Measurements from ENCODE around the gene PPIL4.
A peak's percentile ranks its signal among the peaks of the same experiment; 100 is the strongest.

The PPIL4 gene

GRCh38 chr6:149551920-149552319 is 6.1 kb upstream of the PPIL4 start:
- no peak overlapping the region for H3K4me2 ChIP-seq (ENCODE audit: insufficient read depth, low read length, poor library complexity, severe bottlenecking)
- H3K79me1 ChIP-seq (ENCODE audit: low read depth, low read length): no peaks in the 10 kb centered on the region
- no peak for DNase-seq (ENCODE audit: low spot score)
- no peak overlapping the region for H2BK5ac ChIP-seq (ENCODE audit: low read length)
- H3K4me3 ChIP-seq (ENCODE audit: low read length in 2 of 2): peak overlapping the region in 1 of 2 donors; percentile 2
- H2AFZ ChIP-seq (ENCODE audit: low read length): peak overlapping the region; percentile 86
- H3K4ac ChIP-seq (ENCODE audit: low read length): no peak overlapping the region
- H3K36me3 ChIP-seq (replicated peaks in 1 of 2; ENCODE audit: control insufficient read depth in 2 of 2, insufficient read depth in 2 of 2, low read length in 2 of 2): no peaks in the 10 kb centered on the region
- H2BK120ac ChIP-seq (ENCODE audit: low read depth, low read length): no peak overlapping the region
- no peak overlapping the region for H2BK12ac ChIP-seq (ENCODE audit: low read length)
- H3K18ac ChIP-seq (ENCODE audit: low read length): no peak overlapping the region
- no peaks in the 10 kb centered on the region for H3K4me1 ChIP-seq (ENCODE audit: control insufficient read depth in 2 of 2, insufficient read depth in 1 of 2, low read depth in 1 of 2, low read length in 2 of 2)
- H2AK5ac ChIP-seq (ENCODE audit: low read depth, low read length): no peak overlapping the region
- no peaks in the 10 kb centered on the region for H3K9me3 ChIP-seq (replicated peaks in 1 of 2; ENCODE audit: control insufficient read depth in 2 of 2, insufficient read depth in 1 of 2, low read depth in 1 of 2, low read length in 2 of 2)
- H3K23ac ChIP-seq (ENCODE audit: low read depth, low read length, poor library complexity): no peak overlapping the region
- H4K8ac ChIP-seq (ENCODE audit: low read depth, low read length): no peak overlapping the region
- H3K9ac ChIP-seq (ENCODE audit: low read depth, low read length, poor library complexity): peak overlapping the region; percentile 22
- no peak overlapping the region for H4K91ac ChIP-seq (ENCODE audit: low read depth, low read length, poor library complexity)
- no peak overlapping the region for H2BK15ac ChIP-seq (ENCODE audit: low read length)
- H3K14ac ChIP-seq (ENCODE audit: low read length): no peak overlapping the region
- WGBS, 2 donors (ENCODE audit: extremely low coverage in 2 of 2, insufficient read length in 2 of 2, insufficient replicate concordance in 1 of 2): no CpG with 5 or more reads among the region's 5 CpGs
- no peak overlapping the region for H3K27ac ChIP-seq (replicated peaks; ENCODE audit: low read length)
- H3K27me3 ChIP-seq (ENCODE audit: control insufficient read depth in 3 of 3, insufficient read depth in 3 of 3, low read depth in 1 of 3, low read length in 3 of 3): peaks cover 0 to 33% (median 0%) of the 10 kb centered on the region in 3 experiments

DNA sequence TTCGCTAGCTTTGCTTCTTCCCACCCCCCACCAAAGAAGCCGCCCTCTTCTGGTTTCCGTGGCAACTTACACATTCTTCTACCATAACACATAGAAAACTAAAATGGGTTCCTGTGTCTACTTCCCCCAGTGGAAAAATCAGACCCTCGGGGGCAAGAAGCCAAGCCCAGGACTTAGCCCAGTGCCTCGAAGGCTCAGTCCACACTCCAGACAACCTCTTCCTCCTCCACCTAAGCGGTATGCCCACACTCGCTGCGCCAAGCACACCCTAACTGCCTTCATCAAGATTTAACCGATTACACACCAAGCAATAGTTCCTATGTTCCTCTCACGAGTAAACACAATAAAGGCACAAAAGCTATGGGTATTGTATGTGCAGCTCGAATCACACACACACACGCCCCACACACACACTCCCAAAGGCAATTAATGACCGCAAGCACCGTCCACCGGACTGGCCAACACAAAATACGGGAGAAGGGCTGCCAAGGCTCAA is 537 bp downstream of the PPIL4 start:
- Histone ChIP-seq H3K14ac (ENCODE audit: low read length) (peak overlapping the region; percentile 86), H2BK120ac (ENCODE audit: low read depth, low read length) (peak overlapping the region; percentile 41), H3K27ac (replicated peaks; ENCODE audit: low read length) (peak overlapping the region; percentile 45), H2BK12ac (ENCODE audit: low read length) (no peak overlapping the region), H3K4me3 (ENCODE audit: low read length in 2 of 2) (peak overlapping the region; percentile 88 to 89), H3K36me3 (replicated peaks in 1 of 2; ENCODE audit: control insufficient read depth in 2 of 2, insufficient read depth in 2 of 2, low read length in 2 of 2) (peaks cover 0 to 22% of the 10 kb centered on the region in 2 donors), H3K27me3 (ENCODE audit: control insufficient read depth in 3 of 3, insufficient read depth in 3 of 3, low read depth in 1 of 3, low read length in 3 of 3) (peaks cover 0 to 11% (median 0%) of the 10 kb centered on the region in 3 experiments), H4K8ac (ENCODE audit: low read depth, low read length) (no peak overlapping the region), H3K18ac (ENCODE audit: low read length) (no peak overlapping the region), H3K23ac (ENCODE audit: low read depth, low read length, poor library complexity) (no peak overlapping the region), H3K4ac (ENCODE audit: low read length) (no peak overlapping the region), H2AFZ (ENCODE audit: low read length) (peak overlapping the region; percentile 99), H2BK5ac (ENCODE audit: low read length) (peak overlapping the region; percentile 53), H3K9me3 (replicated peaks in 1 of 2; ENCODE audit: control insufficient read depth in 2 of 2, insufficient read depth in 1 of 2, low read depth in 1 of 2, low read length in 2 of 2) (no peaks in the 10 kb centered on the region), H4K91ac (ENCODE audit: low read depth, low read length, poor library complexity) (peak overlapping the region; percentile 80), H2AK5ac (ENCODE audit: low read depth, low read length) (peak overlapping the region; percentile 2), H3K9ac (ENCODE audit: low read depth, low read length, poor library complexity) (peak overlapping the region; percentile 90), H2BK15ac (ENCODE audit: low read length) (peak overlapping the region; percentile 78), H3K4me1 (ENCODE audit: control insufficient read depth in 2 of 2, insufficient read depth in 1 of 2, low read depth in 1 of 2, low read length in 2 of 2) (peaks cover 5 to 8% of the 10 kb centered on the region in 2 donors), H3K79me1 (ENCODE audit: low read depth, low read length) (peaks cover 9% of the 10 kb centered on the region), H3K4me2 (ENCODE audit: insufficient read depth, low read length, poor library complexity, severe bottlenecking) (peak overlapping the region; percentile 65)
- peak; percentile 24 for DNase-seq (ENCODE audit: low spot score)
- no CpG with 5 or more reads among the region's 16 CpGs for WGBS, 2 donors (ENCODE audit: extremely low coverage in 2 of 2, insufficient read length in 2 of 2, insufficient replicate concordance in 1 of 2)

- Histone ChIP-seq H3K4ac (ENCODE audit: low read length) (no peak overlapping the region), H4K91ac (ENCODE audit: low read depth, low read length, poor library complexity) (no peak overlapping the region), H3K36me3 (replicated peaks in 1 of 2; ENCODE audit: control insufficient read depth in 2 of 2, insufficient read depth in 2 of 2, low read length in 2 of 2) (peaks cover 0 to 27% of the 10 kb centered on the region in 2 donors), H2BK12ac (ENCODE audit: low read length) (no peak overlapping the region), H4K8ac (ENCODE audit: low read depth, low read length) (no peak overlapping the region), H2BK15ac (ENCODE audit: low read length) (no peak overlapping the region), H3K23ac (ENCODE audit: low read depth, low read length, poor library complexity) (no peak overlapping the region), H3K9me3 (replicated peaks in 1 of 2; ENCODE audit: control insufficient read depth in 2 of 2, insufficient read depth in 1 of 2, low read depth in 1 of 2, low read length in 2 of 2) (no peaks in the 10 kb centered on the region), H2BK120ac (ENCODE audit: low read depth, low read length) (no peak overlapping the region), H2BK5ac (ENCODE audit: low read length) (no peak overlapping the region), H3K9ac (ENCODE audit: low read depth, low read length, poor library complexity) (no peak overlapping the region), H2AK5ac (ENCODE audit: low read depth, low read length) (no peak overlapping the region), H3K27ac (replicated peaks; ENCODE audit: low read length) (no peak overlapping the region), H3K4me3 (ENCODE audit: low read length in 2 of 2) (peak overlapping the region; percentile 88 to 89), H2AFZ (ENCODE audit: low read length) (peak overlapping the region; percentile 99), H3K27me3 (ENCODE audit: control insufficient read depth in 3 of 3, insufficient read depth in 3 of 3, low read depth in 1 of 3, low read length in 3 of 3) (peaks cover 0 to 10% (median 0%) of the 10 kb centered on the region in 3 experiments), H3K4me1 (ENCODE audit: control insufficient read depth in 2 of 2, insufficient read depth in 1 of 2, low read depth in 1 of 2, low read length in 2 of 2) (peaks cover 5 to 8% of the 10 kb centered on the region in 2 donors), H3K4me2 (ENCODE audit: insufficient read depth, low read length, poor library complexity, severe bottlenecking) (peak overlapping the region; percentile 65), H3K14ac (ENCODE audit: low read length) (no peak overlapping the region), H3K18ac (ENCODE audit: low read length) (no peak overlapping the region), H3K79me1 (ENCODE audit: low read depth, low read length) (peaks cover 9% of the 10 kb centered on the region)
- DNase-seq (ENCODE audit: low spot score): no peak
- WGBS, 2 donors (ENCODE audit: extremely low coverage in 2 of 2, insufficient read length in 2 of 2, insufficient replicate concordance in 1 of 2): no CpG with 5 or more reads among the region's 12 CpGs
These were observed 1.1 kb downstream of the PPIL4 start for GRCh38 chr6:149544646-149545257.

DNA sequence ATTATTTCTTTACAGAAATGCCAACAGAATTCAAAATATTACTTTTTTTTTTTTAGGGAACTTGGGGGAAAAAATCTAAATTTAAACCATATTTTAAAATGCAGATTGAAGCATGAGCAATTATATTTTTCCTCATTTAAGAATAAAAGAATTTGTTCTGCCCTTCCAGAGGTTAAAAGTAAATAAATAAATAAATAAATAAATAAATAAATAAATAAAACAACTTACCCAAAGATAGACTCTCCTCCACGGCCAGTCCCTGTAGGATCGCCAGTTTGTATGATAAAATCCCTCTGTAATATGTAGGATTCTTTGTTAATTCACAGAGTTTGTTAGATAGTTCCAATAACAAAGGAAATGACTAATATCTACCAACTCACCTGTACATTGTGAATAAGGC is 4.7 kb downstream of the PPIL4 start:
- WGBS, 2 donors (ENCODE audit: extremely low coverage in 2 of 2, insufficient read length in 2 of 2, insufficient replicate concordance in 1 of 2): no CpG with 5 or more reads among the region's 2 CpGs

More for the DNA sequence above, 4.7 kb downstream of the PPIL4 start:
- H3K27ac ChIP-seq (replicated peaks; ENCODE audit: low read length): no peak overlapping the region
- no peak overlapping the region for H3K9ac ChIP-seq (ENCODE audit: low read depth, low read length, poor library complexity)
- no peak overlapping the region for H3K23ac ChIP-seq (ENCODE audit: low read depth, low read length, poor library complexity)
- no peak overlapping the region for H2BK120ac ChIP-seq (ENCODE audit: low read depth, low read length)
- H3K9me3 ChIP-seq (replicated peaks in 1 of 2; ENCODE audit: control insufficient read depth in 2 of 2, insufficient read depth in 1 of 2, low read depth in 1 of 2, low read length in 2 of 2): no peaks in the 10 kb centered on the region
- no peak overlapping the region for H2BK12ac ChIP-seq (ENCODE audit: low read length)
- H3K4me1 ChIP-seq (ENCODE audit: control insufficient read depth in 2 of 2, insufficient read depth in 1 of 2, low read depth in 1 of 2, low read length in 2 of 2): peaks cover 3 to 8% of the 10 kb centered on the region in 2 donors
- no peak overlapping the region for H3K4me3 ChIP-seq (ENCODE audit: low read length in 2 of 2)
- no peak for DNase-seq (ENCODE audit: low spot score)
- no peak overlapping the region for H2AK5ac ChIP-seq (ENCODE audit: low read depth, low read length)
- no peak overlapping the region for H2BK5ac ChIP-seq (ENCODE audit: low read length)
- peaks cover 9% of the 10 kb centered on the region for H3K79me1 ChIP-seq (ENCODE audit: low read depth, low read length)
- H3K4ac ChIP-seq (ENCODE audit: low read length): no peak overlapping the region
- no peaks in the 10 kb centered on the region for H3K27me3 ChIP-seq (ENCODE audit: control insufficient read depth in 3 of 3, insufficient read depth in 3 of 3, low read depth in 1 of 3, low read length in 3 of 3)
- no peak overlapping the region for H2BK15ac ChIP-seq (ENCODE audit: low read length)
- no peak overlapping the region for H4K91ac ChIP-seq (ENCODE audit: low read depth, low read length, poor library complexity)
- H3K18ac ChIP-seq (ENCODE audit: low read length): no peak overlapping the region
- peaks cover 13 to 61% of the 10 kb centered on the region in 2 donors for H3K36me3 ChIP-seq (replicated peaks in 1 of 2; ENCODE audit: control insufficient read depth in 2 of 2, insufficient read depth in 2 of 2, low read length in 2 of 2)
- H3K4me2 ChIP-seq (ENCODE audit: insufficient read depth, low read length, poor library complexity, severe bottlenecking): no peak overlapping the region
- H2AFZ ChIP-seq (ENCODE audit: low read length): no peak overlapping the region
- no peak overlapping the region for H3K14ac ChIP-seq (ENCODE audit: low read length)
- H4K8ac ChIP-seq (ENCODE audit: low read depth, low read length): no peak overlapping the region
